ENCODE data around the gene SYNJ2BP.

The SYNJ2BP gene

DNA sequence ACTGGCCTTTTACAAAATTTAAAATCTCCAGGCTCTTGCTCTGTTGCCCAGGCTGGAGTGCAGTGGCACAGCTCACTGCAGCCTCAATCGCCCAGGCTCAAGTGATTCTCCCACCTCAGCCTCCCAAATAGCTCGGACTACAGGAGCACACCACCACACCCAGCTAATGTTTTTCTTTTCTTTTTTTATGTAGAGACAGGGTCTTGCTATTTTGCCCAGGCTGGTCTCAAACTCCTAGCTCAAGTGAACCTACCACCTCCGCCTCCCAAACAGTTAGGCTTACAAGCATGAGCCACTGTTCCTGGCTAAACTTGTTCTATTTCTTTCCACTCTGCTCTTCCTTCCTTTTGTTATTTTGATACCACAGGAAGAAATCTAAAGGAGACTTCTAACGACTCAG lies 15.2 kb downstream of the SYNJ2BP start:
- Mint-ChIP-seq H3K36me3 (peaks cover 5% of the 10 kb centered on the region), H3K4me3 (no peak overlapping the region), H3K9me3 (no peaks in the 10 kb centered on the region), H3K27ac (no peak overlapping the region), H3K4me1 (peaks cover 25% of the 10 kb centered on the region), H3K27me3 (no peaks in the 10 kb centered on the region)

DNA sequence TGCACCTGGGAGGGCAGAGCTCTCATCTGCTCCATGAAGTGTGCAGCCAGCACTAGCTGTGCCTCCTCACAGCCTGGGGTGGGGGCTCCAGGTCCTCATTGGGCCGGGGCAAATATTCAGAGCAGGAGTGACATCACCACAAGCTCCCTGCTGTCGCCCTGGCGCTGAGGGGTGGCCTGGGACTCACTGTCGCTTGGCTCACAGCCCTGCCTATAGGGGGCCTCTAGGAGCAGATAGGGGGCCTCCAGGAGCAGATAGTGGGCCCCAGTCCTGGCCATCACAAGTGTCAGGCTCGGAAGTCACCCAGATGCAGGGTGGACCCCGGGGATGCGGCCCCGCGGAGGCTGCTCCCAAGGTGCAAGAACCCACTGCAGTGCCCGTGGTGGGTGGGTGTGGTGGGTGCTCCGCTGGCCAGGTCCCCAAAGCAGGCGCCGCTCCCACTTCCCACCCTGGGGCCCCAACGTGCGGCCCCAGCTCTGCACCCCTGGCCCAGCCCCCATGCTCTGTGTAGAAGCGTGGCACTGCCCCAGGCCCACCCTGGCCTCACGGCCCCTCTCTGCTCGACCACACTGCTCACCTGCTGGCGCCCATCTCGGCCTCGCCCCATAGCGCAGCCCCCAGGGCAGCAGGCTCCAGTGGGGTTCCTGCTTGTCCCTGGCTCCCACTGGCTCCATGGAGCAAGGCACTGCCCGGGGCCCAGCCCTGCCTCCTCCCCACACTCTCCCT lies 18.0 kb downstream of the SYNJ2BP start:
- H3K9me3 Mint-ChIP-seq, result no peaks in the 10 kb centered on the region
- peaks cover 8% of the 10 kb centered on the region for H3K36me3 Mint-ChIP-seq
- no peaks in the 10 kb centered on the region for H3K27me3 Mint-ChIP-seq
- no peak overlapping the region for H3K4me3 Mint-ChIP-seq
- H3K27ac Mint-ChIP-seq, result no peak overlapping the region
- peaks cover 13% of the 10 kb centered on the region for H3K4me1 Mint-ChIP-seq

DNA sequence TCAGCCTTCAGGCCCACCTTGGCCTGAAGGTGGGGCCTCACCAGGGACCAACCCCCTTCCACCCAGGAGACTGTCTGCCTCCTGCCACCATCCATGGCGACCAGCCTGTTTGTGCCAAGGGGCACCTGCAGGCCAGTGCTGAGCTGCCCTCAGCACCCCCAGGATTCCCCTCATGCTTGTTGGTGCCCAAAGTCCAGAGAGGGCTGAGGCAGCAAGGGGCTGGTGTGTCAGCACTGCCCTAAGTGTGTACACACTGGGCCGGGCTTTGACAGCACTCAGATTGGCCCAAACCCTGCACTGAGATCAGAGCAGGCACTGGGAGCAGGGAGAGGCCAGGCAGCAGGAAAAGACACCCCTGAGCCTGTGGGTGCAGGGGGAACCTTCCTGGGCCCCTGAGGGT lies 18.6 kb downstream of the SYNJ2BP start:
- H3K36me3 Mint-ChIP-seq, result peaks cover 9% of the 10 kb centered on the region
- no peak overlapping the region for H3K4me3 Mint-ChIP-seq
- H3K4me1 Mint-ChIP-seq, result peaks cover 16% of the 10 kb centered on the region
- no peaks in the 10 kb centered on the region for H3K9me3 Mint-ChIP-seq
- no peaks in the 10 kb centered on the region for H3K27me3 Mint-ChIP-seq
- no peak overlapping the region for H3K27ac Mint-ChIP-seq

DNA sequence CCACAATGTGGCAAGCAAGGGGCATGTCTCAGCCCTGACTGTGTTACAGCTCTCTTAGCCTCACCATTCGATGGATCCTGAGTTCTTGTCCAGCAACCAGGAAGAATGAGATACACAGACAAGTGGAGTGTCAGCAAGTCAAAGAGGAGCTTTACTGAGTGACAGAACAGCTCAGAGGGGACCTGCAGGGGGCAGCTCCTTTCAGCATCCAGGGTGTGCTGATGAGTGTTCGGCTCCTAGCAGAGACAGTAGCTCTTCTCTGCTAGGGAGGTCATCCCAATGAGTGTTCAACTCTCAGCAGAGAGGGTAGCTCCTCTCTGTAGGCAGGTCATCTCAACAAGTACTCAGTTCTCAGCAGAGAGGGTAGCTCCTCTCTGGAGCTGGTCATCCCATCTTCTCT lies 19.1 kb downstream of the SYNJ2BP start:
- H3K4me1 Mint-ChIP-seq, result peaks cover 18% of the 10 kb centered on the region
- no peaks in the 10 kb centered on the region for H3K27me3 Mint-ChIP-seq

GRCh38 chr14:70394674-70395306 lies 22.1 kb downstream of the SYNJ2BP start:
- peaks cover 14% of the 10 kb centered on the region for H3K36me3 Mint-ChIP-seq
- no peaks in the 10 kb centered on the region for H3K9me3 Mint-ChIP-seq

More for the DNA sequence above, 19.1 kb downstream of the SYNJ2BP start:
- H3K36me3 Mint-ChIP-seq, result peaks cover 13% of the 10 kb centered on the region
- no peak overlapping the region for H3K4me3 Mint-ChIP-seq
- no peak overlapping the region for H3K27ac Mint-ChIP-seq
- H3K9me3 Mint-ChIP-seq, result no peaks in the 10 kb centered on the region

DNA sequence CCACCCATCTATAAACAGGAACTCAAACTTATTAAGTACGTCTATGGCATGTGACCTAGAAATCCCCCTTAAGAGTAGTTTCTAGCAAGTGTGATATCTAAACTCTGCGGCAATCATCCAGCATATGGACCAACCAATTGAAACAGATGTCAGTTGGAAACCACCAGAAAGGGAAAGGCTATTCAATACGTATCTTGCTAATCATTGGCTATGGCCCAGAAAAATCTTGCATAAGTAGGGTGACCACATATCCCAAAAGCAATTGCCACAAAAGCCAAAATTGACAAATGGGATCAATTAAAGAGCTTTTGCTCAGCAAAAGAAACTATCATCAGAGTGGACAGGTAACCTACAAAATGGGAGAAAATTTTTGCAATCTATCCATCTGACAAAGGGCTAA lies 24.2 kb downstream of the SYNJ2BP start:
- Mint-ChIP-seq H3K36me3 (peaks cover 15% of the 10 kb centered on the region), H3K27me3 (no peaks in the 10 kb centered on the region), H3K27ac (no peak overlapping the region), H3K4me3 (no peak overlapping the region), H3K9me3 (no peaks in the 10 kb centered on the region), H3K4me1 (peaks cover 23% of the 10 kb centered on the region)

More at GRCh38 chr14:70394674-70395306, 22.1 kb downstream of the SYNJ2BP start:
- no peak overlapping the region for H3K4me3 Mint-ChIP-seq
- no peaks in the 10 kb centered on the region for H3K27me3 Mint-ChIP-seq
- peaks cover 20% of the 10 kb centered on the region for H3K4me1 Mint-ChIP-seq
- no peak overlapping the region for H3K27ac Mint-ChIP-seq

- H3K36me3 Mint-ChIP-seq, result peaks cover 19% of the 10 kb centered on the region
- peaks cover 23% of the 10 kb centered on the region for H3K4me1 Mint-ChIP-seq
- H3K9me3 Mint-ChIP-seq, result no peaks in the 10 kb centered on the region
- H3K27me3 Mint-ChIP-seq, result no peaks in the 10 kb centered on the region
- H3K4me3 Mint-ChIP-seq, result no peak overlapping the region
- no peak overlapping the region for H3K27ac Mint-ChIP-seq
Observed at GRCh38 chr14:70391493-70392391, 25.1 kb downstream of the SYNJ2BP start.

- no peaks in the 10 kb centered on the region for H3K27me3 Mint-ChIP-seq
- H3K4me1 Mint-ChIP-seq, result no peaks in the 10 kb centered on the region
- no peaks in the 10 kb centered on the region for H3K9me3 Mint-ChIP-seq
- H3K4me3 Mint-ChIP-seq, result no peak overlapping the region
- no peak overlapping the region for H3K27ac Mint-ChIP-seq
- H3K36me3 Mint-ChIP-seq, result peaks cover 16% of the 10 kb centered on the region
Observed at GRCh38 chr14:70382536-70382935, 34.4 kb downstream of the SYNJ2BP start.

GRCh38 chr14:70380824-70381223 lies 36.1 kb downstream of the SYNJ2BP start:
- no peaks in the 10 kb centered on the region for H3K27me3 Mint-ChIP-seq

DNA sequence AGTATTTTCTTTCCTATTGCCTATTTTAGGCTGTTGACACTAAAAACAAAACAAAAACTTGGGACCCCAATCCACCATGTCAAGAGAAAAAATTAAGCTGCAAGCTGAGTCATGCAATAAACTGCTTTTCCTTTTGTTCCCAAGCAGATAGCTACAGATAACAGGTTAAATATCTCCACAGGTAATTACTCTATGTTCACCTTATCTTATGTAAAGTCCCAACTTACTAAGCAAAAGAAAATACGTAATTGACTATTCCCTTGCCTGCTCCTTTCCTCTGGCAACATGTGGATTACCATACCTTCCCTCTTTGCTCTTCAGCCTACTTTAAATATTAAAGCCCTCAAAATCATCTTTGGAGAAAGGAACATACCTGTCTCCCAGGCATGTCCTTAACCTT lies 38.2 kb downstream of the SYNJ2BP start:
- Mint-ChIP-seq H3K4me1 (no peaks in the 10 kb centered on the region), H3K27me3 (no peaks in the 10 kb centered on the region), H3K9me3 (no peaks in the 10 kb centered on the region), H3K4me3 (no peak overlapping the region), H3K27ac (no peak overlapping the region), H3K36me3 (peaks cover 7% of the 10 kb centered on the region)

More at GRCh38 chr14:70380824-70381223, 36.1 kb downstream of the SYNJ2BP start:
- Mint-ChIP-seq H3K4me3 (no peak overlapping the region), H3K4me1 (no peaks in the 10 kb centered on the region), H3K9me3 (no peaks in the 10 kb centered on the region), H3K27ac (no peak overlapping the region), H3K36me3 (peaks cover 9% of the 10 kb centered on the region)
